ENCODE data around the gene BCL2L1.

DNA sequence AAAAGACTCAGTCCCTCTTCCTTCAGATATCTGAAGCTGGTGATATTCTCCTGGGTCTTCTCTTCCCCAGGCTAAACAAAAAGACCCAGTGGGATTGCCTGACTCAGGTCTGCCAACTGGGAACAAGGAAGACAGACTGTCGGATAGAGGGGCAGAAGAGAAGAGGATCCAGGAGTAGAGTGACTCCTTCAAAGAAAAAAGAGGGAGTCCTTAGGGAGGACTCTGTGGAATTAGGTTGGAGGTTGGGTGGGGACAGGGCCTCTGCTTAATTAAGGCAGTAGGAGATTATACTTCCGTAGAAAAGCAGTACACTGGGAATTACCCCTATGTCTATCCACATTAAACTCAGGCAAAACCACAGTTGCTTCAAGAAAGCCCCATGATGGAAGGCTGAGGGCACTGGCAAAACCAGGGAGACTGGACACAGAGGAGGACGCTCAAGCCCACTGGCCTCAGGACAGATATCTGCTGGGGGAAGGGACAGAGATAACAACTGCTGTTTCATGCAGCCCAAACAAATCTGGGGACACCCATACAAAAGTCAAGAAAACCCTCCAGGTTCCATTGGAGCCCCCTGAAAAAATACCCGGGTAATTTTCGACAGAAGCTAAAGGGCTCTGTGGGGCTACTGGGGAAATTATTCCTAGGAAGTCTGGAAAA lies 5.7 kb downstream of the BCL2L1 start:
- TF ChIP-seq POLR2A (IDR thresholded peaks at IDR 0.05; ENCODE audit: low read depth, low read length) (no peak), TAF1 (IDR thresholded peaks at IDR 0.05; ENCODE audit: low read depth, low read length) (no peak)

Measured in GM12891 (cell line).